HepG2 (cell line): ENCODE results near the gene MDP1. TPM values are rescaled to one million over a fixed set of nuclear protein-coding genes. Genes with fewer than 3 reads are reported as not detected.

Experiments used
- ATAC-seq: fragments of 200-7000 bp; cut with Tn5 transposase; 3 replicates; pipeline ENCODE4 v1.9.1; 2020; ENCODE audit warnings: mild to moderate bottlenecking, moderate library complexity
- BruUV-seq: library from RNA; stranded (reverse); fragments of 400-500 nt; replicated peaks from 2 replicates; lab custom pipeline; 2021; lab: Mats Ljungman, UMichigan
- CTCF ChIA-PET: fragments of 300-600 bp; formaldehyde crosslinking; extraction: SDS; loops from one replicate; lab custom pipeline; 2021; ENCODE audit warnings: low total read pairs, inconsistent platforms, low intra/inter-chr PET ratio; lab: Yijun Ruan, JAX
- POLR2A ChIA-PET: fragments of 350-600 bp; sonication (Branson Sonifier 250); formaldehyde crosslinking; loops from one replicate; lab custom pipeline; 2020; ENCODE audit warnings: antibody characterized with exemption, inconsistent platforms; lab: Yijun Ruan, JAX
- DNase-seq: peaks from one replicate; pipeline ENCODE4 v3.0.0-alpha.2; 2015; ENCODE audit warnings: low spot score
- FAIRE-seq: peaks from 3 replicates; lab custom pipeline; 2011; peaks lifted over from hg19 to GRCh38; lab: Jason Lieb, UNC
- H2AFZ ChIP-seq: one replicate; pipeline ENCODE4 v1.6.1; 2011; ENCODE audit warnings: low read length, inconsistent platforms
- H3K27ac ChIP-seq: fragments of 300-600 bp; 3 replicates; pipeline ENCODE4 v1.8.0; 2011; ENCODE audit warnings: mixed run types, mild to moderate bottlenecking, mixed read lengths, low read length, inconsistent platforms; ENCODE audit not compliant: insufficient read depth; ENCODE audit errors: extremely low read length
- H3K27me3 ChIP-seq, 2 experiments: fragments of 200-600 bp in 1 of 2; 2 replicates in 1 of 2; 3 replicates in 1 of 2; pipeline versions ENCODE4 v1.6.0 to v1.8.0; 2011; ENCODE audit warnings: low read length in 2 of 2, mild to moderate bottlenecking in 2 of 2, moderate library complexity in 2 of 2, inconsistent platforms in 1 of 2; ENCODE audit not compliant: insufficient read depth in 2 of 2, control insufficient read depth in 1 of 2
- H3K36me3 ChIP-seq, 2 experiments: fragments of 200-600 bp in 1 of 2; replicated peaks in 1 of 2; 2 replicates in 1 of 2; 3 replicates in 1 of 2; pipeline versions ENCODE4 v1.5.1 to v1.8.0; 2011; ENCODE audit warnings: low read length in 2 of 2, inconsistent platforms in 1 of 2; ENCODE audit not compliant: insufficient read depth in 2 of 2, control insufficient read depth in 1 of 2
- H3K4me1 ChIP-seq: 2 replicates; pipeline ENCODE4 v1.5.1; 2012; ENCODE audit warnings: low read length, inconsistent platforms; ENCODE audit not compliant: insufficient read depth
- H3K4me2 ChIP-seq: 2 replicates; pipeline ENCODE4 v1.6.0; 2011; ENCODE audit warnings: low read depth, low read length, inconsistent platforms
- H3K4me3 ChIP-seq, 3 experiments: fragments of 200-600 bp in 1 of 3; sonication (generic), shearing (Covaris generic) in 1 of 3; replicated peaks in 1 of 3; 2 replicates each; pipeline ENCODE4 v1.5.1; 2011 to 2016; ENCODE audit warnings: low read length in 3 of 3, inconsistent platforms in 2 of 3, low read depth in 2 of 3, mild to moderate bottlenecking in 2 of 3, control low read depth in 1 of 3, mixed read lengths in 1 of 3; ENCODE audit not compliant: insufficient read depth in 1 of 3
- H3K79me2 ChIP-seq: one replicate; pipeline ENCODE4 v1.6.1; 2011; ENCODE audit warnings: low read length, inconsistent platforms; ENCODE audit not compliant: insufficient read depth
- H3K9ac ChIP-seq: 2 replicates; pipeline ENCODE4 v1.6.0; 2011; ENCODE audit warnings: mild to moderate bottlenecking, low read depth, low read length, inconsistent platforms; ENCODE audit not compliant: insufficient read depth
- H3K9me3 ChIP-seq: 2 replicates; pipeline ENCODE4 v1.5.1; 2012; ENCODE audit warnings: mild to moderate bottlenecking, low read length
- H4K20me1 ChIP-seq: 2 replicates; pipeline ENCODE4 v1.6.0; 2011; ENCODE audit warnings: inconsistent platforms, mild to moderate bottlenecking, low read length, moderate library complexity; ENCODE audit not compliant: insufficient read depth
- AGO2 ChIP-seq: fragments of 200-400 bp; formaldehyde crosslinking; optimal IDR thresholded peaks from 2 replicates; pipeline ENCODE3; 2017; ENCODE audit warnings: mild to moderate bottlenecking, low read depth, low read length, moderate library complexity
- HIVEP1 ChIP-seq: sonication (generic); formaldehyde crosslinking; IDR thresholded peaks from 2 replicates; pipeline ENCODE4 v1.4.0; 2020; ENCODE audit warnings: mild to moderate bottlenecking, missing genetic modification reagents
- RBFOX2 ChIP-seq: fragments of 200-400 bp; formaldehyde crosslinking; IDR thresholded peaks from 2 replicates; pipeline ENCODE4 v1.6.1; 2017; ENCODE audit warnings: low read depth, mild to moderate bottlenecking, low read length
- SSRP1 ChIP-seq: IDR thresholded peaks from 2 replicates; pipeline ENCODE4 v1.6.1; 2016; ENCODE audit warnings: control low read depth
- ZNF230 ChIP-seq: sonication (generic); formaldehyde crosslinking; IDR thresholded peaks from 2 replicates; pipeline ENCODE4 v1.4.0; 2020; ENCODE audit warnings: mild to moderate bottlenecking, missing genetic modification reagents
- ZNF274 ChIP-seq: sonication (generic); formaldehyde crosslinking; IDR thresholded peaks from 2 replicates; pipeline ENCODE4 v1.5.1; 2020; ENCODE audit warnings: mild to moderate bottlenecking, missing genetic modification reagents
- ZNF282 ChIP-seq: fragments of 450-650 bp; IDR thresholded peaks from 2 replicates; pipeline ENCODE4 v1.6.1; 2018; ENCODE audit not compliant: partially characterized antibody
- ZNF333 ChIP-seq: sonication (generic); formaldehyde crosslinking; IDR thresholded peaks from 2 replicates; pipeline ENCODE4 v1.4.0; 2020; ENCODE audit warnings: mild to moderate bottlenecking, missing genetic modification reagents, borderline replicate concordance
- ZNF768 ChIP-seq: sonication (generic); formaldehyde crosslinking; IDR thresholded peaks from 2 replicates; pipeline ENCODE4 v1.4.0; 2020; ENCODE audit warnings: missing genetic modification reagents
- ZNF776 ChIP-seq: sonication (generic); formaldehyde crosslinking; IDR thresholded peaks from 2 replicates; pipeline ENCODE4 v1.4.0; 2020; ENCODE audit warnings: mild to moderate bottlenecking, missing genetic modification reagents
- WGBS: methylation state at CpG from one replicate; pipeline ENCODE4 v1.1.6; 2017; ENCODE audit warnings: low lambda C conversion rate; 5-methylcytosine and 5-hydroxymethylcytosine counted together
- in situ Hi-C: cut with HindIII; loops from 2 replicates; pipeline ENCODE4 v1.10.0; 2017; ENCODE audit warnings: low pct_unique_long_range_greater_than_20kb; ENCODE audit not compliant: extremely low pct_ligation_motif_present
- intact Hi-C: fragments of 100-400 bp; cut with micrococcal nuclease; formaldehyde crosslinking; loops from one replicate; pipeline ENCODE4 v1.10.0; 2022; ENCODE audit not compliant: unreplicated experiment
- polyA plus RNA-seq, 8 experiments: library from polyadenylated mRNA; depleted of rRNA in 3 of 8; stranded (reverse) in 7 of 8; unstranded in 1 of 8; fragments of >200 nt; fragmentation: Illumina TruSeq in 4 of 8; extraction: Trizol in 4 of 8; gene quantifications; 2 replicates each; pipeline versions ENCODE4 v1.2.1 to v1.2.3, GENCODE V29; 2011 to 2016; ENCODE audit warnings: low read depth in 4 of 8, missing spikeins in 1 of 8, mixed read lengths in 1 of 8; ENCODE audit not compliant: insufficient read depth in 1 of 8
- total RNA-seq, 5 experiments: library from RNA; depleted of rRNA; stranded (reverse); fragments of >200 nt; fragmentation: Illumina TruSeq; extraction: Trizol; gene quantifications; 2 replicates each; pipeline ENCODE4 v1.2.3, GENCODE V29; 2016; ENCODE audit warnings: low read depth in 1 of 5
- TF ChIP-seq, protein P1 (sequence below): sonication (generic); formaldehyde crosslinking; conservative IDR thresholded peaks from 2 replicates; pipeline ENCODE4 v1.8.1; 2023; ENCODE audit warnings: missing genetic modification reagents
- TF ChIP-seq, protein P2 (sequence below): sonication (generic); formaldehyde crosslinking; IDR thresholded peaks from 2 replicates; pipeline ENCODE4 v1.4.0; 2020; ENCODE audit warnings: mild to moderate bottlenecking, missing genetic modification reagents
- TF ChIP-seq, protein P3 (sequence below): sonication (generic); formaldehyde crosslinking; IDR thresholded peaks from 2 replicates; pipeline ENCODE4 v1.4.0; 2020; ENCODE audit warnings: mild to moderate bottlenecking, missing genetic modification reagents
- TF ChIP-seq, protein P4 (sequence below): sonication (generic); formaldehyde crosslinking; IDR thresholded peaks from 2 replicates; pipeline ENCODE4 v1.5.1; 2020; ENCODE audit warnings: mild to moderate bottlenecking, missing genetic modification reagents, moderate library complexity

The MDP1 gene
- total and polyA plus RNA-seq, 2 of the 13 experiments (the other 11 are each of a cell fraction or from before 2014, with no cell fraction given): 44.1 to 48.7 TPM

DNA sequence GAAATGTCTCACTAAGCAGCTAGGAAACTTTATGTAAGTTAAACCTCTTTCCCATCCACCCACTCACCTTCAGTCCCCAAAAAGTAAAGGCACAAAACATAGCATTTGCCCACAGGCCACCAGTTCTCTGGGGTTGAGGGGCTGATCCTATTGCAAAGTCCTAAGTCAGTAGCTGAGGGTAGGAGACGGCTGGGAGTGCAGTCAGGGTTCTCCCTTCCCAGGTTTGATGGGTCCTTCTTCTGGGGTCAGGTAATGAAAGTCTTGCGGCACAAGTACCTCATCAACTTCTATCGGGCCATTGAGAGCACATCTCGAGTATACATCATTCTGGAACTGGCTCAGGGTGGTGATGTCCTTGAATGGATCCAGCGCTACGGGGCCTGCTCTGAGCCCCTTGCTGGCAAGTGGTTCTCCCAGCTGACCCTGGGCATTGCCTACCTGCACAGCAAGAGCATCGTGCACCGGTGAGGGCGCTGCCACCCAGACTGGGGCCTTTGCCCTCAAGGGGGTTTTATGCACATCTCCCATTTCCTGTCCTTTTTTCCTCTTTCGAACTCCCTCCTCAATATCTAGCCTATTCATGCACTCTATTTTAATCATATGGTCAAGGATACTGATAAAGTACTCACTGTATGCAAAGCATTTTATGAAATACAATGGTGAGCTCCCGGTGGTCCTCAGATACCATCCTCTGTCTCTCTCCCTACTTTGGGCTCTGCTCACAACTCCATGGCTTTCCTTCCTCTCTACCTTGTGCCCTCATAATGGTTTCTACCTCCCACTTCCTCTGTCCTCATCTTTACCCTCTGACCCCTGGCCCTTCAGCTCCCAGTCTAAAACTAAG lies 9.4 kb downstream of the MDP1 start:
- FAIRE-seq (no peak), DNase-seq (no peak), ATAC-seq (peak; percentile 12)
- intact Hi-C loops: no loop called here
- CTCF ChIA-PET: no interaction called here
- no peak overlapping the region for H3K9ac ChIP-seq
- POLR2A ChIA-PET: interaction anchor here (0.9 to 2.7 kb wide), 9 partner anchors 8 to 65 kb away, joined by 3 to 13 read pairs (median 5); partner anchors contain the start of genes IPO4, IRF9, MDP1 and PSME2
- H3K27ac ChIP-seq: no peak overlapping the region
- BruUV-seq: TSS peak; percentile 24
- H3K79me2 ChIP-seq: no peaks in the 10 kb centered on the region
- no peaks in the 10 kb centered on the region for H3K9me3 ChIP-seq
- 97% methylated on average over 11 of the region's 11 CpGs for WGBS
- H3K27me3 ChIP-seq: no peaks in the 10 kb centered on the region
- in situ Hi-C loops: no loop called here
- H4K20me1 ChIP-seq: no peaks in the 10 kb centered on the region
- H3K4me1 ChIP-seq: peaks cover 3% of the 10 kb centered on the region; the same call in 1 of the 2 replicates
- no peak overlapping the region for H3K4me2 ChIP-seq
- H2AFZ ChIP-seq: no peak overlapping the region
- peaks cover 42 to 56% of the 10 kb centered on the region in 2 experiments for H3K36me3 ChIP-seq
- H3K4me3 ChIP-seq: no peak overlapping the region
- 0 out of 2 replicates have a peak, but pooled peaks have one; percentile 11 for TF ChIP-seq ZNF274 (CRISPR knock-in tag)
- TF ChIP-seq, protein P1, sequence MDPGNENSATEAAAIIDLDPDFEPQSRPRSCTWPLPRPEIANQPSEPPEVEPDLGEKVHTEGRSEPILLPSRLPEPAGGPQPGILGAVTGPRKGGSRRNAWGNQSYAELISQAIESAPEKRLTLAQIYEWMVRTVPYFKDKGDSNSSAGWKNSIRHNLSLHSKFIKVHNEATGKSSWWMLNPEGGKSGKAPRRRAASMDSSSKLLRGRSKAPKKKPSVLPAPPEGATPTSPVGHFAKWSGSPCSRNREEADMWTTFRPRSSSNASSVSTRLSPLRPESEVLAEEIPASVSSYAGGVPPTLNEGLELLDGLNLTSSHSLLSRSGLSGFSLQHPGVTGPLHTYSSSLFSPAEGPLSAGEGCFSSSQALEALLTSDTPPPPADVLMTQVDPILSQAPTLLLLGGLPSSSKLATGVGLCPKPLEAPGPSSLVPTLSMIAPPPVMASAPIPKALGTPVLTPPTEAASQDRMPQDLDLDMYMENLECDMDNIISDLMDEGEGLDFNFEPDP: 0 out of 2 replicates have a peak, but pooled peaks have one; percentile 56
- TF ChIP-seq, protein P2, sequence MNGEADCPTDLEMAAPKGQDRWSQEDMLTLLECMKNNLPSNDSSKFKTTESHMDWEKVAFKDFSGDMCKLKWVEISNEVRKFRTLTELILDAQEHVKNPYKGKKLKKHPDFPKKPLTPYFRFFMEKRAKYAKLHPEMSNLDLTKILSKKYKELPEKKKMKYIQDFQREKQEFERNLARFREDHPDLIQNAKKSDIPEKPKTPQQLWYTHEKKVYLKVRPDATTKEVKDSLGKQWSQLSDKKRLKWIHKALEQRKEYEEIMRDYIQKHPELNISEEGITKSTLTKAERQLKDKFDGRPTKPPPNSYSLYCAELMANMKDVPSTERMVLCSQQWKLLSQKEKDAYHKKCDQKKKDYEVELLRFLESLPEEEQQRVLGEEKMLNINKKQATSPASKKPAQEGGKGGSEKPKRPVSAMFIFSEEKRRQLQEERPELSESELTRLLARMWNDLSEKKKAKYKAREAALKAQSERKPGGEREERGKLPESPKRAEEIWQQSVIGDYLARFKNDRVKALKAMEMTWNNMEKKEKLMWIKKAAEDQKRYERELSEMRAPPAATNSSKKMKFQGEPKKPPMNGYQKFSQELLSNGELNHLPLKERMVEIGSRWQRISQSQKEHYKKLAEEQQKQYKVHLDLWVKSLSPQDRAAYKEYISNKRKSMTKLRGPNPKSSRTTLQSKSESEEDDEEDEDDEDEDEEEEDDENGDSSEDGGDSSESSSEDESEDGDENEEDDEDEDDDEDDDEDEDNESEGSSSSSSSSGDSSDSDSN: 0 out of 2 replicates have a peak, but pooled peaks have one; percentile 16
- TF ChIP-seq ZNF230 (CRISPR knock-in tag): no peak
- 0 out of 2 replicates have a peak, but pooled peaks have one; percentile 20 for TF ChIP-seq ZNF776 (CRISPR knock-in tag)
- TF ChIP-seq, protein P3, sequence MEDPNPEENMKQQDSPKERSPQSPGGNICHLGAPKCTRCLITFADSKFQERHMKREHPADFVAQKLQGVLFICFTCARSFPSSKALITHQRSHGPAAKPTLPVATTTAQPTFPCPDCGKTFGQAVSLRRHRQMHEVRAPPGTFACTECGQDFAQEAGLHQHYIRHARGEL (CRISPR knock-in tag): peak; percentile 64; the same call in 1 of the 2 replicates
- TF ChIP-seq ZNF768 (CRISPR knock-in tag): peak; percentile 43; the same call in 1 of the 2 replicates
- TF ChIP-seq HIVEP1 (CRISPR knock-in tag): peak; percentile 41; the same call in 1 of the 2 replicates
- peak; percentile 34; the same call in 1 of the 2 replicates for TF ChIP-seq SSRP1 (CRISPR knock-in tag)
- TF ChIP-seq ZNF333 (CRISPR knock-in tag): 0 out of 2 replicates have a peak, but pooled peaks have one; percentile 64
- peak; percentile 58 for TF ChIP-seq AGO2
- TF ChIP-seq, protein P4, sequence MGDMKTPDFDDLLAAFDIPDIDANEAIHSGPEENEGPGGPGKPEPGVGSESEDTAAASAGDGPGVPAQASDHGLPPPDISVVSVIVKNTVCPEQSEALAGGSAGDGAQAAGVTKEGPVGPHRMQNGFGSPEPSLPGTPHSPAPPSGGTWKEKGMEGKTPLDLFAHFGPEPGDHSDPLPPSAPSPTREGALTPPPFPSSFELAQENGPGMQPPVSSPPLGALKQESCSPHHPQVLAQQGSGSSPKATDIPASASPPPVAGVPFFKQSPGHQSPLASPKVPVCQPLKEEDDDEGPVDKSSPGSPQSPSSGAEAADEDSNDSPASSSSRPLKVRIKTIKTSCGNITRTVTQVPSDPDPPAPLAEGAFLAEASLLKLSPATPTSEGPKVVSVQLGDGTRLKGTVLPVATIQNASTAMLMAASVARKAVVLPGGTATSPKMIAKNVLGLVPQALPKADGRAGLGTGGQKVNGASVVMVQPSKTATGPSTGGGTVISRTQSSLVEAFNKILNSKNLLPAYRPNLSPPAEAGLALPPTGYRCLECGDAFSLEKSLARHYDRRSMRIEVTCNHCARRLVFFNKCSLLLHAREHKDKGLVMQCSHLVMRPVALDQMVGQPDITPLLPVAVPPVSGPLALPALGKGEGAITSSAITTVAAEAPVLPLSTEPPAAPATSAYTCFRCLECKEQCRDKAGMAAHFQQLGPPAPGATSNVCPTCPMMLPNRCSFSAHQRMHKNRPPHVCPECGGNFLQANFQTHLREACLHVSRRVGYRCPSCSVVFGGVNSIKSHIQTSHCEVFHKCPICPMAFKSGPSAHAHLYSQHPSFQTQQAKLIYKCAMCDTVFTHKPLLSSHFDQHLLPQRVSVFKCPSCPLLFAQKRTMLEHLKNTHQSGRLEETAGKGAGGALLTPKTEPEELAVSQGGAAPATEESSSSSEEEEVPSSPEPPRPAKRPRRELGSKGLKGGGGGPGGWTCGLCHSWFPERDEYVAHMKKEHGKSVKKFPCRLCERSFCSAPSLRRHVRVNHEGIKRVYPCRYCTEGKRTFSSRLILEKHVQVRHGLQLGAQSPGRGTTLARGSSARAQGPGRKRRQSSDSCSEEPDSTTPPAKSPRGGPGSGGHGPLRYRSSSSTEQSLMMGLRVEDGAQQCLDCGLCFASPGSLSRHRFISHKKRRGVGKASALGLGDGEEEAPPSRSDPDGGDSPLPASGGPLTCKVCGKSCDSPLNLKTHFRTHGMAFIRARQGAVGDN (CRISPR knock-in tag): peak; percentile 27; the same call in 1 of the 2 replicates
- peak; percentile 58 for TF ChIP-seq RBFOX2
- peak; percentile 61 for TF ChIP-seq ZNF282
